CD4-positive, CD25-positive, alpha-beta regulatory T cell (primary cell): Measurements from ENCODE around the gene IQSEC1. TPM values are rescaled to one million over a fixed set of nuclear protein-coding genes. Genes with fewer than 3 reads are reported as not detected.
A peak's percentile ranks its signal among the peaks of the same experiment; 100 is the strongest.

Experiments used
- ATAC-seq, 2 donors: fragments of 150-1000 bp; cut with Tn5 transposase; one replicate each; pipeline ENCODE4 v1.10.0; 2021; ENCODE audit warnings: low read depth in 2 of 2, moderate number of reproducible peaks in 2 of 2, moderate library complexity in 1 of 2
- DNase-seq, 3 donors: peaks; one replicate each; pipeline versions ENCODE4 v3.0.0 to v3.0.0-alpha.2; 2012 to 2022; ENCODE audit warnings: mixed read lengths in 1 of 3
- H3K27ac ChIP-seq: one replicate; pipeline ENCODE4 v1.7.0; 2013; ENCODE audit warnings: mild to moderate bottlenecking, low read length; ENCODE audit not compliant: insufficient read depth, poor library complexity, severe bottlenecking
- H3K27me3 ChIP-seq: one replicate; pipeline ENCODE4 v1.7.0; 2013; ENCODE audit warnings: low read length; ENCODE audit not compliant: control insufficient read depth, insufficient read depth
- H3K36me3 ChIP-seq: one replicate; pipeline ENCODE4 v1.7.0; 2013; ENCODE audit warnings: mild to moderate bottlenecking, low read length, moderate library complexity; ENCODE audit not compliant: control insufficient read depth, insufficient read depth
- H3K4me1 ChIP-seq: 2 replicates; pipeline ENCODE4 v1.7.0; 2013; ENCODE audit warnings: mild to moderate bottlenecking, low read length; ENCODE audit not compliant: insufficient read depth, control insufficient read depth, poor library complexity, severe bottlenecking
- H3K4me3 ChIP-seq: one replicate; pipeline ENCODE4 v1.7.0; 2013; ENCODE audit warnings: low read depth, mild to moderate bottlenecking, low read length, moderate library complexity
- H3K9me3 ChIP-seq, 2 experiments: 1 replicate in 1 of 2; 2 replicates in 1 of 2; pipeline ENCODE4 v1.7.0; 2013; ENCODE audit warnings: low read length in 2 of 2, mild to moderate bottlenecking in 1 of 2, moderate library complexity in 1 of 2; ENCODE audit not compliant: control insufficient read depth in 2 of 2
- H3K27ac Mint-ChIP-seq, 3 donors: one replicate each; pipeline ENCODE4 v1.8.0; 2020 to 2022; ENCODE audit warnings: mild to moderate bottlenecking in 3 of 3, mixed read lengths in 3 of 3, moderate library complexity in 2 of 3
- H3K27me3 Mint-ChIP-seq: one replicate; pipeline ENCODE4 v1.8.0; 2022; ENCODE audit warnings: mild to moderate bottlenecking, mixed read lengths
- H3K36me3 Mint-ChIP-seq: one replicate; pipeline ENCODE4 v1.8.0; 2020; ENCODE audit warnings: mixed read lengths
- H3K4me1 Mint-ChIP-seq, 4 donors: one replicate each; pipeline ENCODE4 v1.8.0; 2020 to 2022; ENCODE audit warnings: mixed read lengths in 4 of 4, mild to moderate bottlenecking in 1 of 4
- H3K4me3 Mint-ChIP-seq, 4 donors: one replicate each; pipeline ENCODE4 v1.8.0; 2020 to 2022; ENCODE audit warnings: mild to moderate bottlenecking in 4 of 4, mixed read lengths in 4 of 4, moderate library complexity in 3 of 4
- H3K9me3 Mint-ChIP-seq, 7 donors: one replicate each; pipeline ENCODE4 v1.8.0; 2020 to 2022; ENCODE audit warnings: mixed read lengths in 7 of 7, mild to moderate bottlenecking in 3 of 7, moderate library complexity in 2 of 7
- polyA plus RNA-seq, 4 donors: library from polyadenylated mRNA; unstranded; fragments of 300-500 nt; fragmentation: Illumina TruSeq; gene quantifications; one replicate each; pipeline ENCODE4 v1.2.3, GENCODE V29; 2021
- total RNA-seq: library from RNA; stranded (reverse); gene quantifications from one replicate; pipeline ENCODE4 v1.2.3, GENCODE V29; 2022

The IQSEC1 gene
- total and polyA plus RNA-seq, 5 donors from 2014 or later, result 17.7 to 131 (median 21.1) TPM

- Histone ChIP-seq H3K27me3 (no peaks in the 10 kb centered on the region), H3K27ac (no peak overlapping the region), H3K4me1 (peaks cover 13% of the 10 kb centered on the region), H3K4me3 (no peak overlapping the region), H3K36me3 (no peaks in the 10 kb centered on the region), H3K9me3 (peaks cover 2 to 4% of the 10 kb centered on the region in 2 experiments)
- Mint-ChIP-seq H3K4me3 (peak overlapping the region in 2 of 4 donors; percentile 51 to 89), H3K4me1 (peaks cover 7 to 15% (median 9%) of the 10 kb centered on the region in 4 donors), H3K27me3 (peaks cover 23% of the 10 kb centered on the region), H3K27ac (no peak overlapping the region), H3K36me3 (no peaks in the 10 kb centered on the region), H3K9me3 (peaks cover 0 to 10% (median 0%) of the 10 kb centered on the region in 7 donors)
- ATAC-seq, result no peak
- DNase-seq, result no peak
Measured at GRCh38 chr3:12869035-12869621, 204.1 kb downstream of the IQSEC1 start.

DNA sequence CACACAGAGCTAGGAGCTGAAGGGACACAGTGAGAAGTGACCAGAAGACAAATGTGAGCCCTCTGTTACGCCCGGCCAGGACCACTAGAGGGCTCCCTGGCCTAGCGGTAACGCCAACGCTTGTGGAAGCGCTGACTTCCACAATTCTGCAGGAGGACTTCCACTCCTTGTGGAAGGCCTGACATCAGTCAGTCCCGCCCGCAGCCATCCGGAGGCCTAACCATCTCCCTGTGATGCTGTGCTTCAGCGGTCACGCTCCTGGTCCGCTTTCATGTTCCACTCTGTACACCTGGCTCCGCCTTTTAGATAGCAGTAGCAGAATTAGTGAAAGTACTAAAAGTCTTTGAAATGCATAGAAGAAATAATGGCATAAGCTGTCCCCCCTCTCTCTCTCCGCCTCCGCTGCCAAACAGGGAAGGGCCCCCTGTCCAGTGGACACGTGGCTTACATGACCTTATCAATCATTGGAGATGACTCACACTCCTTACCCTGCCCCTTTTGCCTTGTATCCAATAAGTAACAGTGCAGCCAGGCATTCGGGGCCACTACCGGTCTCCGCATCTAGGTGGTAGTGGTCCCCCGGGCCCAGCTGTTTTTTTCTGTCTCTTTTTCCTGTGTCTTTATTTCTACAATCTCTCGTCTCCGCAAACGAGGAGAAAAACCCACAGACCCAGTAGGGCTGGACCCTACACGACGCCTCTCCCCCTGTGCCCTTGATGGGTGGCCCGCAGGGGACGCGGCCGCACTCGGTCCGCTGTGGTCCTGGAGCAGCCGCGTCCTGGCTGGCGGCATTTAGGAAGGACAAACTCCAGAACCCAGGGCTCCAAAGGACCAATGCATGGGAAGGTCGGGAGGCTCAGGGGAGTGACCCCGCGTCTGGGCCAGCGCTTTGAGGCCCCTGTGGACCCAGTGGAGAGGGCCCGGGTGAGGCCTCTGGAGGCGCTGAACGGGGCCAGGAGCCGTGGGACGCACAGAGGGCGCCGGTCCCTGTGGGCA, 204.9 kb downstream of the IQSEC1 start:
- no peak overlapping the region for H3K27ac ChIP-seq
- peak; percentile 65 to 66 for ATAC-seq
- H3K4me3 ChIP-seq, result peak overlapping the region; percentile 57

GRCh38 chr3:12866836-12867235, 206.4 kb downstream of the IQSEC1 start:
- H3K4me3 ChIP-seq, result no peak overlapping the region
- Mint-ChIP-seq H3K36me3 (no peaks in the 10 kb centered on the region), H3K4me3 (no peak overlapping the region), H3K27me3 (peaks cover 16% of the 10 kb centered on the region), H3K27ac (no peak overlapping the region), H3K4me1 (peaks cover 7 to 15% (median 9%) of the 10 kb centered on the region in 4 donors), H3K9me3 (peaks cover 0 to 10% (median 0%) of the 10 kb centered on the region in 7 donors)
- no peak for ATAC-seq
- no peaks in the 10 kb centered on the region for H3K27me3 ChIP-seq
- peaks cover 2 to 4% of the 10 kb centered on the region in 2 experiments for H3K9me3 ChIP-seq
- H3K4me1 ChIP-seq, result peaks cover 13% of the 10 kb centered on the region
- no peaks in the 10 kb centered on the region for H3K36me3 ChIP-seq
- H3K27ac ChIP-seq, result no peak overlapping the region
- DNase-seq, result no peak

More for the DNA sequence above, 204.9 kb downstream of the IQSEC1 start:
- Mint-ChIP-seq H3K9me3 (peaks cover 0 to 10% (median 0%) of the 10 kb centered on the region in 7 donors), H3K36me3 (no peaks in the 10 kb centered on the region), H3K4me3 (peak overlapping the region; percentile 78 to 89 (median 86)), H3K27ac (peak overlapping the region in 1 of 3 donors; percentile 82), H3K27me3 (peaks cover 16% of the 10 kb centered on the region), H3K4me1 (peaks cover 7 to 15% (median 9%) of the 10 kb centered on the region in 4 donors)
- no peaks in the 10 kb centered on the region for H3K27me3 ChIP-seq
- peak; percentile 39 to 65 (median 54) for DNase-seq
- peaks cover 13% of the 10 kb centered on the region for H3K4me1 ChIP-seq
- no peaks in the 10 kb centered on the region for H3K36me3 ChIP-seq
- H3K9me3 ChIP-seq, result peaks cover 2 to 4% of the 10 kb centered on the region in 2 experiments

DNA sequence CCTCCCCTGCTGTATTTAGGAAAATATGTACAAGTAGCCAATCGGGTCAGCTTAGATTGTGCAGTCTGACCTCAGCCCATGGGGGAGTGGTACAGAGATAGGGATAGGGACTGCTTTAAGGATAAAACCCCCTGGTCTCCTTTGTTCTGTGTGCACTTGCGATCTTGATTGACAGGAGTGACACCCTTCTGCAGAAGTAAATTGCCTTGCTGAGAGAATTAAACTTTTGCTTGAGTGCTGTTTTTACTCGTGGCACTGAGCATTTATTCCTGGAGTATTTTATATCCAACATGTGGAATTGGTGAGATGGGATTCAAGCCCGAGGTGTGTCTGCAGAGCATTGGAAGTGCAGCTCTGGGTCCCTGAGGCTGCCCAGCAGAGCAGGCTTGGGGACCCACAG, 208.0 kb downstream of the IQSEC1 start:
- Mint-ChIP-seq H3K27me3 (peaks cover 13% of the 10 kb centered on the region), H3K36me3 (no peaks in the 10 kb centered on the region), H3K4me3 (no peak overlapping the region), H3K9me3 (peaks cover 0 to 10% (median 0%) of the 10 kb centered on the region in 7 donors), H3K4me1 (peaks cover 7 to 15% (median 9%) of the 10 kb centered on the region in 4 donors), H3K27ac (no peak overlapping the region)
- Histone ChIP-seq H3K4me3 (no peak overlapping the region), H3K27ac (no peak overlapping the region), H3K27me3 (no peaks in the 10 kb centered on the region), H3K9me3 (peaks cover 2 to 4% of the 10 kb centered on the region in 2 experiments), H3K36me3 (no peaks in the 10 kb centered on the region), H3K4me1 (peaks cover 13% of the 10 kb centered on the region)
- ATAC-seq (no peak), DNase-seq (no peak)

- H3K27ac Mint-ChIP-seq, result no peak overlapping the region
- Histone ChIP-seq H3K27ac (no peak overlapping the region), H3K4me1 (no peaks in the 10 kb centered on the region), H3K9me3 (peaks cover 2 to 4% of the 10 kb centered on the region in 2 experiments), H3K27me3 (no peaks in the 10 kb centered on the region), H3K36me3 (no peaks in the 10 kb centered on the region), H3K4me3 (no peak overlapping the region)
- no peak for ATAC-seq
- peaks cover 0 to 10% (median 0%) of the 10 kb centered on the region in 7 donors for H3K9me3 Mint-ChIP-seq
- H3K36me3 Mint-ChIP-seq, result no peaks in the 10 kb centered on the region
- H3K4me3 Mint-ChIP-seq, result no peak overlapping the region
- no peak for DNase-seq
- peaks cover 11% of the 10 kb centered on the region for H3K27me3 Mint-ChIP-seq
- no peaks in the 10 kb centered on the region for H3K4me1 Mint-ChIP-seq
Measured at GRCh38 chr3:12862387-12862786, 210.8 kb downstream of the IQSEC1 start.

- H3K36me3 Mint-ChIP-seq, result no peaks in the 10 kb centered on the region
- DNase-seq, result no peak
- H3K27ac Mint-ChIP-seq, result no peak overlapping the region
Measured at GRCh38 chr3:12861611-12862010, 211.6 kb downstream of the IQSEC1 start.

GRCh38 chr3:12859840-12860239, 213.4 kb downstream of the IQSEC1 start:
- H3K27me3 Mint-ChIP-seq, result peaks cover 11% of the 10 kb centered on the region
- H3K9me3 Mint-ChIP-seq, result peaks cover 0 to 3% (median 0%) of the 10 kb centered on the region in 7 donors
- ATAC-seq, result no peak

More at GRCh38 chr3:12861611-12862010, 211.6 kb downstream of the IQSEC1 start:
- no peaks in the 10 kb centered on the region for H3K27me3 ChIP-seq
- H3K36me3 ChIP-seq, result no peaks in the 10 kb centered on the region
- Mint-ChIP-seq H3K4me1 (no peaks in the 10 kb centered on the region), H3K9me3 (peaks cover 0 to 10% (median 0%) of the 10 kb centered on the region in 7 donors), H3K4me3 (no peak overlapping the region), H3K27me3 (peaks cover 11% of the 10 kb centered on the region)
- H3K4me3 ChIP-seq, result no peak overlapping the region
- no peak overlapping the region for H3K27ac ChIP-seq
- no peaks in the 10 kb centered on the region for H3K4me1 ChIP-seq
- ATAC-seq, result no peak
- peaks cover 2 to 4% of the 10 kb centered on the region in 2 experiments for H3K9me3 ChIP-seq

More at GRCh38 chr3:12859840-12860239, 213.4 kb downstream of the IQSEC1 start:
- no peak overlapping the region for H3K4me3 ChIP-seq
- H3K27ac ChIP-seq, result no peak overlapping the region
- Mint-ChIP-seq H3K36me3 (no peaks in the 10 kb centered on the region), H3K4me1 (no peaks in the 10 kb centered on the region), H3K27ac (no peak overlapping the region), H3K4me3 (no peak overlapping the region)
- H3K27me3 ChIP-seq, result no peaks in the 10 kb centered on the region
- DNase-seq, result no peak
- H3K4me1 ChIP-seq, result no peaks in the 10 kb centered on the region
- no peaks in the 10 kb centered on the region for H3K36me3 ChIP-seq
- no peaks in the 10 kb centered on the region for H3K9me3 ChIP-seq
